GM10266 (cell line): Measurements from ENCODE around the gene ABHD17A.

Source experiments
- DNase-seq: peaks from one replicate; pipeline ENCODE4 v3.0.0; 2012; ENCODE audit errors: extremely low spot score
- CTCF ChIP-seq: IDR thresholded peaks from 2 replicates; pipeline ENCODE4 v1.5.1; 2012; ENCODE audit warnings: mild to moderate bottlenecking, low read depth; ENCODE audit not compliant: control insufficient read depth, insufficient read depth; ENCODE audit errors: missing control alignments

The ABHD17A gene

DNA sequence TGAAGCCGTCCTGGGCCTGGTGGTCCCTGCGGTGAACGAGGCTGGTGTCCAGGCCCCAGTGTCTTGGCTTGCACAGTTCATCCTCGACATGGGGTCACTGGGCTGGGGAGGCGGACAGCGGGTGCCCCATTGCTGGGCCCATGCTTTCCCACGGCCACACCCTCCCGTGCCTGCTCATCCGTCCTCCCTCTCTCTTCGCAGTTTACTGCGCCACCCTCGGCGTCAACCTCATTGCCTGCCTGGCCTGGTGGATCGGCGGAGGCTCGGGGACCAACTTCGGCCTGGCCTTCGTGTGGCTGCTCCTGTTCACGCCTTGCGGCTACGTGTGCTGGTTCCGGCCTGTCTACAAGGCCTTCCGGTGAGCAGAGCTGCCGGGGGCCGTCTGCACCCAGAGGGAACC is 32.6 kb upstream of the ABHD17A start:
- no peak for DNase-seq
- TF ChIP-seq CTCF = no peak

DNA sequence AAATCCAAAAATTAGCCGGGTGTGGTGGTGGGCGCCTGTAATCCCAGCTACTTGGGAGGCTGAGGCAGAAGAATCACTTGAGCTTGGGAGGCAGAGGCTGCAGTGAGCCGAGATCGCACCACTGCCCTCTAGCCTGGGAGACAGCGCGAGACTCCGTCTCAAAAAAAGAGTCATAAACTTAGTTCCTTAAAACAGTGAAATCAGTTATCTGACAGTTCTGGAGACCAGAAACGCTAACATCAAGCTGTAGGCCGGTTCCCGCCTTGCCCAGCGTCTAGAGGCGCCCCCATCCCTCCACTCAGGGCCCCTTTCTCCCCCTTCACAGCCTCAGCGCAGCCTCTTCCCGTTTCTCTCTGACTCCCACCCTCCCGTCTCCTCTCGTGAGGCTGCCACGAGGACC is 31.9 kb upstream of the ABHD17A start:
- no peak for DNase-seq
- no peak for TF ChIP-seq CTCF

- no peak for TF ChIP-seq CTCF
- DNase-seq = no peak
Measured at GRCh38 chr19:1914826-1915341, 29.6 kb upstream of the ABHD17A start.

DNA sequence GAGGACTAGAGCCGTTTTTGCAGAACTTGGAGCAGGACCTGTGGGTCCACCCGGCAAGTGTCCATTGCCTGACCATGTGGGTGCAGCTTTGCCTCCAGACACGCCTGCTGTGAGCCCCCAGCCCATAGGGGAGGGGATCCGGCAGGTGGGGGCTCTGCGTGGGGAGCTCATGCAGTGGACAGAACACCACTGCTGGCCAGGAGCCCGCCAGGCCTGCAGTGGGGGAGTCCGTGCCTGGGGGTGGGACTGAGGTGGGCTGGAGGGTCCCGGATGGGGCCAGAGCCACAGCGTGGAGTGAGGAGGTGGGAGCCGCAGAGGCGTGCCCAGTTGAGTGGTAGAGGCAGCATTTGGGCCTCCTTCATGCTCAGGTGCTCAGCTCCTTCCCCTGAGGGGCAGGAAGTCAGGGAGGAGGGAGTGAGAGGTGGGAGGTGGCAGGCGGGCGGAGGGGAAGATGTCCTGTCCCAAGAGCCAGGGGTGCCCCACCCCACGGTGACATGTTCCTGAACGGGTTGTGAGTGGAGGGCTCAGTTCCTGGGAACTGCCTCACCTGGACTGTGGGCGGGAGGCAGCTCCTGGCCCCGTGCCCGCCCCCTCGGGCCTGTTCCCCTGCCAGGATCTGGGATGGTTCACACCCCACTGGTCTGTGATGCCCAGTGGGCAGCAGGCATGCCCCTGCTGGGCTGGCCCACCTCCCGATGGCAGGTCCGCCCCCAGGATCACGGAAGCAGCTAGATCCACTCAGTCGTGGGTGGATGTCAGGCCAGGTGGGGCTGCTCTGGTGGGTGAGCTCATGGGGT is 28.7 kb upstream of the ABHD17A start:
- DNase-seq = no peak
- no peak for TF ChIP-seq CTCF

DNA sequence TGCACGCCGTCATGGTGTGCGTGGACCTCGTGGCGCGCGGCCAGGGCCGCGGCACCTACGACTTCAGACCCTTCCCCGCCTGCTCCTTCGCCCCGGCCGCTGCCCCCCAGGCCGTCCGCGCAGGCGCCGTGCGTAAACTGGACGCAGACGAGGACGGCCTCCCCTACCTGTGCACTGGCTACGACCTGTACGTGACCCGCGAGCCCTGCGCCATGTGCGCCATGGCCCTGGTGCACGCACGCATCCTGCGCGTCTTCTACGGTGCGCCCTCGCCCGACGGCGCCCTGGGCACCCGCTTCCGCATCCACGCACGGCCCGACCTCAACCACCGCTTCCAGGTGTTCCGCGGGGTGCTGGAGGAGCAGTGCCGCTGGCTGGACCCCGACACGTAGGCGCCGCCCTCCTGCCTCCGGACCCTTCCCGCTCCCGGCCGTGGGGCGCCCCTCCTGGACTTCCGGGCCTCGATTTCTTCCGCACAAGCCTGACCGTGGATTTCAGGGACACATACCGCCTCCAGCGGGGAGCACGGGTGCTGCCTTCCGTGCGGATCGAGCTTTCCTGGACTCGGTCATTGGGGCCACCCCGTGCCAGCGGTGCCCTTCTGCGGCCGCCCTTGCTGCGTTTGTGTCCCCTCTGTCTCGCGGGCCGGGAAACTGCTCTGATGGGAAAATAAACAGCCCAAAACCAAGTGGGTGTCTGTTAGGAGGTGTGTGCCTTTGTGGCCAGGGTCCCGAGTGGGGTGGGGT is 27.6 kb upstream of the ABHD17A start:
- no peak for DNase-seq
- TF ChIP-seq CTCF = no peak

DNA sequence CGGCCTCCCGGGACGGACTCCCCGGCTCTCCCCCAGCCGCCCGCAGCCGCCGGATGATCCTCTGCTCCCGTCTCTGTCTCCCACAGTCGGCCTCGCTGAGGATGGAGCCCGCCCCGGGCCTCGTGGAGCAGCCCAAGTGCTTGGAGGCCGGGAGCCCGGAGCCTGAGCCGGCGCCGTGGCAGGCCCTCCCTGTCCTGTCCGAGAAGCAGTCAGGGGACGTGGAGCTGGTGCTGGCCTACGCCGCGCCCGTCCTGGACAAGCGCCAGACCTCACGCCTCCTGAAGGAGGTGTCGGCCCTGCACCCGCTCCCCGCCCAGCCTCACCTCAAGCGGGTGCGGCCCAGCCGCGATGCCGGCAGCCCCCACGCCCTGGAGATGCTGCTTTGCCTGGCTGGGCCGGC is 26.7 kb upstream of the ABHD17A start:
- no peak for TF ChIP-seq CTCF
- DNase-seq = no peak

GRCh38 chr19:1911098-1911497 is 25.8 kb upstream of the ABHD17A start:
- DNase-seq = no peak
- no peak for TF ChIP-seq CTCF
